ENCODE data around the gene ZNG1C. TPM values are rescaled to one million over a fixed set of nuclear protein-coding genes. Genes with fewer than 3 reads are reported as not detected.
"Not testable (repeated sequence)": the region's sequence is repeated elsewhere in the genome, so short reads cannot be mapped to it uniquely, and the experiment has no call there.

Gene ZNG1C
- 67.6 TPM for total RNA-seq

DNA sequence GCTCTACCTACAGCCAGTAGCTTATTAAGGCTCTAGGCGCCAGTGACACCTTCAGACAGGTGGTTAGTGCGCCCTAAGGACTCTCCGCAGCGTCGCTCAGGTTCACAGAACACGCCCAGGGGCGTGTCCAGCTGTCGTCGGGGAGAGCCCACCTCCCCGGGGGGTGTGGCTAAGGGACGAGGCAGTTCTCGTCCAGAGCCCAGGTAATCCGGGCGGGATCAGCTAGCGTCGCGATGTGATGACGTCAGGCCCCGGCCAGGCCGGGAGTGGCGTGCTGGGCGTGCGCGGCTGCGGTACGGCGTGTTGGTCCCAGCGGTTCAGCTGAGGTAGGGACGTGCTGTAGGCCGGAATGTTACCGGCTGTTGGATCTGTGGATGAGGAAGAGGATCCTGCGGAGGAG, at the start of gene ZNG1C:
Gene ZNG1C, plus strand, starts transcription at position 301 of the 400 bp plus-strand sequence. Its CDS starts 49 bp downstream, at position 350.
- DNase-seq (ENCODE audit: low spot score) = not testable (repeated sequence)

- not testable (repeated sequence) for DNase-seq (ENCODE audit: low spot score)
These were observed 654 bp downstream of the ZNG1C start for GRCh38 chr9:68242437-68242836.

DNA sequence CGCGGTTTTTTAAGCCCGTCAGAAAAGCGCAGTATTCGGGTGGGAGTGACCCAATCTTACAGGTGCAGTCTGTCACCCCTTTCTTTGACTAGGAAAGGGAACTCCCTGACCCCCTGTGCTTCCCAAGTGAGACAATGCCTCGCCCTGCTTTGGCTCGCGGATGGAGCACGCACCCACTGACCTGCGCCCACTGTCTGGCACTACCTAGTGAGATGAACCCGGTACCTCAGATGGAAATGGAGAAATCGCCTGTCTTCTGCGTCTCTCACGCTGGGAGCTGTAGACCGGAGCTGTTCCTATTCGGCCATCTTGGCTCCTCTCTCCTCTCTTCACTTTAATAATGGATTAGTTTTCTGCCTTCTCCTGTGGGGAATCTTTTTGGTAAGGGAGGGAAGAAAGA, 39.3 kb downstream of the ZNG1C start:
- not testable (repeated sequence) for DNase-seq (ENCODE audit: low spot score)

- DNase-seq (ENCODE audit: low spot score) = not testable (repeated sequence)
These were observed 60.8 kb downstream of the ZNG1C start, which contains the start of gene FOXD4L3 for GRCh38 chr9:68302567-68302966. Gene FOXD4L3 (plus strand): TSS chr9:68302867. CDS start chr9:68302952, 85 bp downstream.

DNA sequence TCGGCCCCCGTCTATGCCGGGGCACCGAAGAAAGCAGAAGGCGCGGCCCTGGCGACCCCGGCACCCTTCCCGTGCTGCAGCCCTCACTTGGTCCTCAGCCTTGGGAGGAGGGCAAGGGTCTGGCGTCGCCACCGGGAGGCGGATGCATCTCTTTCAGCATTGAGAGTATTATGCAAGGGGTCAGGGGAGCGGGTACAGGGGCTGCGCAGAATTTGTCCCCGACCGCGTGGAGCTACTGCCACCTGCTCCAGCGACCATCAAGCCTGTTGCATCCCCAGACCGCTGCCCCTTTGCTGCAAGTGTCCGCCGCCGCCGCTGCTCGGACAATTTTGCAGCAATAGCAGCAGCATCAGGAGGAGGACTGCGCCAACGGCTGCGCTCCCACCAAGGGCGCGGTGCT, 62.0 kb downstream of the ZNG1C start:
- DNase-seq (ENCODE audit: low spot score) = not testable (repeated sequence)

DNA sequence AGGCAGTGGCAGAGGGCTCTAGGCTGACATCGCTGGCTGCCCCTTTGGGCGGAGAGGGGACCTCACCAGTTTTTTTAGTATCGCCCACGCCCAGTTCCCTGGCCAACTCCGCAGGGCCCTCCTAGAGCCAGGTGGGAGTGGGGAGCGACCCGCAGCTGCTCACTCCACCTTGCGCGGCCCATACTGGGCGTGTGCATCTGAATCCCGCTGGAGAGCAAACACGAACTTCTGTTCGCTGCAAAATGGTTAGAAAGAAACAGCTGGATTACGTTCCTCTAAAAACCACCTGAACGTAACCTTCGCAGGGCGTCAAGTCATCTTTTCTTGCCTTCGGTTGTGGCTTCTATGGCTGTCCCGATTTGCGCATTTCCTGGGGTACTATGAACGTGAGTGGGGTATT, 62.4 kb downstream of the ZNG1C start:
- not testable (repeated sequence) for DNase-seq (ENCODE audit: low spot score)

GRCh38 chr9:68304777-68305176, 63.0 kb downstream of the ZNG1C start:
- not testable (repeated sequence) for DNase-seq (ENCODE audit: low spot score)

DNA sequence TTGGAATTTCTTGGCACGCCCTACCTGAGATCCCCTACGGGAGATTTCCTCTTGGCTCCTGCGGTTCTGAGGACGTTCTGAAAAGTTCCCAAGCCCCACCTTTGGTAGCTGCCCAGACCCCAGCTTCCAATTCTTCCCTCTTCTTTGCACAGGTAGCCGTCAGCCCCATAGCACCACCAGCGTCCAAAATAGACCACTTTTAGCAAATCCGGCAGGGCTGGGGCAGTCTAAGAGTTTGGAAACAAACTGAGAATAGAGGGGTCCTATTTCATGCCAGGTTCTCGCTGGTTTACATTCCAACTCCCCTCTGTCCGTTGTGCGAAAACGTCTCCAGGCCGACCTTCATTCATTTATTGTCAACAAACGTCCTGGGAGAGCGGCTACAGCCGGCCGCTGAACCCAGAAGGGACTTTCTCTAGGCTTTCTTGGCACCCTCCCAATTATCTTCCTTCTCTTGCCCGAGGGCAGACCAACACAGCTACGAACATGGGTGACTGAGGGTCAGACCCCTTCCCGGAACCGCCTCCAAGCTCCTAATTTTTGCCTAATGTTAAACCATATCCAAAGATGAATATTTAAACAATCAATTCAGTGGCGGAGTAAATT, 64.0 kb downstream of the ZNG1C start:
- not testable (repeated sequence) for DNase-seq (ENCODE audit: low spot score)

GRCh38 chr9:68306391-68306964, 64.7 kb downstream of the ZNG1C start:
- not testable (repeated sequence) for DNase-seq (ENCODE audit: low spot score)

GRCh38 chr9:68307127-68307526, 65.3 kb downstream of the ZNG1C start:
- DNase-seq (ENCODE audit: low spot score) = not testable (repeated sequence)

DNA sequence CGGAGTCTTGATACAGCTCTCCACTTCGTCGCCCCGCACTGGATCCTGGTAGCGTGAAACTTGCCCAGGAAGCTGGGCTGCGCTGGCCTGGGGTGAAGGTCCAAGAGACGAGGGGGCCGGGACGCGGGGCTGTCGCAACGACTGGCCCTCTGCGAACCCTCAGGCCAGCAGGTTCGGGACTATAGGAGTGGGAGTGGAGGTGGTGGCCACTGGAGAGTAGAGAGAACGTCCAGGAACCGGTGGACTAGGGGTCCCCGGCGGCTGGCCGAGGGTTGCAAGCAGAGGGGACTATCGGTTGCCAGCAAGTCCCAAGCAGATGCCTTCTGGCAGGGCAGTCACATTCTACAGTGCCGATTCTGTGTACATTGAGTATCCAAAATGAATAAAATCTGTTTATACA, 65.9 kb downstream of the ZNG1C start:
- not testable (repeated sequence) for DNase-seq (ENCODE audit: low spot score)

- DNase-seq (ENCODE audit: low spot score) = not testable (repeated sequence)
These were observed 69.4 kb downstream of the ZNG1C start for GRCh38 chr9:68311208-68311607.

DNA sequence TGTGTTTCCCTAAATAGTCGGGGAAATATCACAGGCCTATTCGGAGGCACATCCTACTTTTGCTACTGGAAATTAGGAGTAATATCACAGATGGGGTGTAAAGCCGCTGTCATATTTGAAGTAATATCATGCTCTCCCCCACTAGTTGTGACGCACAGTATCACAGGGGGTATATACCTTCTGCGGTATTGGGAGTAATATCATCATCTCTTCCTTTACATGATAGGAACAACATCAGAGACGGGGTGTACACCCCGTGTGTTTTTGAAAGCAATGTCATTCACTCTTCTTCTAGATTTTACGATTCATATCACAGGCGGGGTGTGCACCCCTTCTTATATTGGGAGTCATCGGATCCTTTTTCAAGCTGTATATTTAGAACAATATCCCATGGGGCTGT, 76.4 kb downstream of the ZNG1C start:
- DNase-seq (ENCODE audit: low spot score) = not testable (repeated sequence)

DNA sequence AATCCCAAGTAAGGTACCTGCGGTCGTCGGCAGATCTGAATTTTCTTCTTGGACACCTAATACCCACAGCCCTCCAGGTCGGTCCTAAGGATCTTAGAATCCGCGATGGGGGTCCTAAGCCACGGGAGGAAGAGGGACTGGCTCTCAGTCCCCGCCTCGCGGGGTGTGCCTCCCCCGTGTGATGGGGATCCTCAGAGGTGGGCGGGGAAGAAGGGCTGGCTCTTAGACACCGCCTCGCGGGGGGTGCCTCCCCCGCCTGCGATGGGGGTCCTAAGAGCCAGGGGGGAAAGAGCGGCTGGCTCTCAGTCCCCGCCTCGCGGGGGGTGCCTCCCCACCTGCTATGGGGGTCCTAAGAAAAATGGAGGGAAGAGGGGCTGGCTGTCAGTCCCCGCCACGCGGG, 82.0 kb downstream of the ZNG1C start:
- DNase-seq (ENCODE audit: low spot score) = not testable (repeated sequence)

- DNase-seq (ENCODE audit: low spot score) = not testable (repeated sequence)
These were observed 82.7 kb downstream of the ZNG1C start for GRCh38 chr9:68324518-68324917.

GRCh38 chr9:68329106-68329505, 87.3 kb downstream of the ZNG1C start:
- DNase-seq (ENCODE audit: low spot score) = not testable (repeated sequence)

DNA sequence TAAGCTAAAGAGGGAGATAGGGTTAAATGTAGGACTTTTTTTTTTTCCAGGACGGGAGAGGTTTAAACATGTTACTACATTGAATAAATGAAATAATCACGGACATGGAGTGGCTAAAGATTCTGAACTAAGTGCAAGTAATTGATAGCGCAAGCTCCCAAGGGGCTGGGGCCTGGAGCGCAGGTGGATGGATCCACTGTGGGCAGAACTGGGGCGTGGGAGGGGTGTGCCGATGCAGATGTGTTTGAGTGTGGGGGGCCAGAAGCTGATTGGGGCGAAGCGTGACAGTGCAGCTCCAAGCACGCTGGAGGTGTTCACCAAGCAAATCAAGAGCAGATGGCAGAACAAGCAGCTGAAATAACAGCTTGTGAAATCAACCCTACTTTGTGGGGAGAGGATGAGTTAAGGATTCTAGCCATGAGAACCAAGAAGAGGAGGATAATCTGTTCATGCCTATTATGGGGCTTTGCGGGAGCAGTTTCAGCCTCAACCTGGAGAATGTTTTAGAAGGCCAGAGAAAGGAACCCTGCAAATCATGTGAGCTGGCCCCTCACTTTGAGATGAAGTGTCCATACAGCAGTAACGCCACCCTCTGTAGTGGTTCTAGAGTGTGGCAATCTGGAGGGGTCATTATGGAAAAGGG, 88.9 kb downstream of the ZNG1C start:
- not testable (repeated sequence) for DNase-seq (ENCODE audit: low spot score)

- not testable (repeated sequence) for DNase-seq (ENCODE audit: low spot score)
These were observed 90.3 kb downstream of the ZNG1C start for GRCh38 chr9:68332122-68332521.

DNA sequence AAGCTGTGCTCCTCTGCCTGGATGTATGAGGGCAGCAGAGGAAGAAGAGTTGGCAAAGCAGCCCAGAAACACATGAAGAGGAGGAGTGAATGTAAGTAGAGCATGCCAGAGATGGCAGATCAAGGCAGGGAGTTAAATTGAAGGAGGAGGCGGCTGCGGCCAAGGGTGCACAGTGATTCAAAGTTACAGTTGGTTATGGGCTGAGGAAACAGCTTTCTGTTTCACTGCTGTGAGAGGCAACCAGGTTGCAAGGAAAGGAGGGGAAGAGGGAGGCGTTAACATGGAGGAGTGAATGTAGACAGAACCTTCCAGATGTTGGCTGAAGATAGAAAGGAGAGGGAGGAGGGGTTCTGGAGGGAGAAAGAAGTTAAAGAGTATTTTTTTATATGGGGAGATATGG, 94.2 kb downstream of the ZNG1C start:
- not testable (repeated sequence) for DNase-seq (ENCODE audit: low spot score)

DNA sequence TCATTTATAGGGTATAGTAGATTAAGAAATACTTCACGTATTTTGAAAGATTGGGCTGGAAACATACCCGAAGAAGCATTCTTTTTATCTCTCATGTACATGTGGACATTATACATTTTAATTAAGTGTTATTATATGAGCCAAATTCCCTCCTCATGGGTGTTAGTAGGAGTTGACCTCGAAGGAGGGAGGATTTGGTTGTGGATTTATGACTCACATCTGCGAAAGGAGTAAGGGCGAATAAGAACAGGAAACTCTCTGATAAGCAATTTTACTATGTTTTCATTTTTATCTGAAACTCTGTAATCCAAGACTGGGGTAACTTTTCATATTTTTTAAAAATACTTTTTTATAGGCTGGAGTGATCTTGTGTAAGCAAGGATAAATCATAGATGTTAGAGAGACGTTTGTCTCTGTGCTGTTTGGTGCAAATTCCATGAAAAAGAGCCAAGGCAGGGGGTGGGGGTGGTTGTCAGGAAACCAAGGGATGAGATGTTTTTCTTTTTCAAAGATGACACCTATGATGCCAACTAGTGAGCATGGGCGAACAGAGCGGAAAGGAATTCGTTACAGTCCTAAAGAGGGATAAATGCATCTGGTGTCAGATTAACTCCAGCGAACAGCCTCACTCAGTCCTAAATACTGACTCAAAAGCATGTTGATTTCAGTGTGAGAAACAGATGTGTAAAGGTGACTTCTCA, 95.0 kb downstream of the ZNG1C start:
- DNase-seq (ENCODE audit: low spot score) = not testable (repeated sequence)

DNA sequence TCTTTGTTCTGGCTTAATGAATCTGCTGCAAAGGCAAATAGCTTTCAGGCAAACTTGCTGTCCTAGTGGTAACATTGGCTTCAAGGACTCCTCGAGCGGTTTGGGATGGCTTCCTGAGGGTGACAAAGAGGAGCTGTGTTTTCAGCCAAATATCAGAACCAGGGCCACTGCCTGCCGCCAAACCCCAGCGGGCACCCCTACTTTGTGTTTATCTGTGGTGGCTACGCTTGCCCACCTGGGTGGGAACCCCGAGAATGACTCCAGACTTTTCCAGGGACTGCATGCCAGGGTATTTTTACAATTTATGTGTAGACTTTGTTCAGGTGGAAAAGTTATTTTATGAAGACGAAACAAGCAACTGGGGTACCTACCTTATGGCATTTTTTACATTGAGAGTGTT, 96.2 kb downstream of the ZNG1C start:
- DNase-seq (ENCODE audit: low spot score) = not testable (repeated sequence)

All from ureter (tissue), 1 donor.